Fibroblast of peridontal ligament (primary cell): ENCODE data around the gene METAP2.

ENCODE experiments used
- DNase-seq: peaks from one replicate; pipeline ENCODE4 v3.0.0-alpha.2; 2010; ENCODE audit errors: extremely low read depth

The METAP2 gene

GRCh38 chr12:95549392-95550084 lies 75.6 kb downstream of the METAP2 start:
- no peak for DNase-seq

DNA sequence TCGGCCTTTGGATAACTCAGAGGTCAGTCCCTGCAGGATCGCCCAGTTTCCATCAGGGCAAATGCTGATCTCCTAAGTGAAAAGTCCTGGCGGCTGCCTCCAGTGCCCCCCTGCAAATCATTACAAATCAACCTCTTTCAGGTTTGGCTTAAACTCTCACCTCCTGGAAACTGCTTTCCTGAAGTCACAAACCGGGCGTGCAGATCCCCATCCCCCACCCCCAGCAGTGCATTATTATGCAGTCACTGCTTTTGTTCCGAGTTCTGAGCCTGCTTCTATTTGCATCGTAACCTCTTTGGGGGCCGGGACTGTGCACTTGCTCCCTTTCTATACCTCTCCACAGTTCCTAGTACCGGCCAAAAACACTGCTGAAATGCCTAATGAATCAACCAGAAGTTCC lies 77.4 kb downstream of the METAP2 start, which contains the start of gene USP44:
TSS of gene USP44 (minus strand) at position 172 of the 400 bp plus-strand sequence. CDS start 17,220 bp downstream, outside the sequence.
- DNase-seq: no peak

DNA sequence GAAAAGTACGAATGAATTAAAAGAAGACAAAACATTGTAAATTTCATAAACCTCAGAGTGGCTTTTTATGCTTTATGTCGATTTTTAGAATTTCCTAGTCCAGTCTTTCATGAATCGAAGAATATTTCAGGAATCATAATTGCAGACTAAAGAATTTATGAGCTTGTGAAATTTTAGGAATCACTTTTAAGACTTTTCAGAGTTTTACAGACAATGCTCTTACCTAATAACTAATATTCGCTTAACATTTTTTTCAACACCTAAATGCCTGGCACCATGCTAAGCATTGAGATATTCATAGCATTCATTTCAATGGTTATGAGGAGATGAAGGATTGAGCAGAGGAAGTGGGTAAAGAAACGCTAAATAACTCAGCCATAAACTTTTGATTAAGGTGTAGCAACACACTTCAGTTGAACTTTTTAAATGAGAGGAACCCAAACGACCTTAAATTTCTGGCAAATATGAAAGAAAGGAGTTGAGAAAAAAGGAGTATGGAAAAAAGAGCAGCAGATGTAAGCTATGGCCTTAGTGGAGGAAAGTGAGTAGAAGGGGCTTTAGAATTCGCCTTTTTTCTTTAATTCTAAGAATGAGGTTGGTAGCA lies 78.1 kb downstream of the METAP2 start:
- DNase-seq: no peak

- DNase-seq: no peak
These were observed 79.4 kb downstream of the METAP2 start for GRCh38 chr12:95553197-95553943.

- no peak for DNase-seq
These were observed 80.7 kb downstream of the METAP2 start for GRCh38 chr12:95554532-95555071.

GRCh38 chr12:95557625-95558024 lies 83.7 kb downstream of the METAP2 start:
- no peak for DNase-seq
